Esophagus squamous epithelium (tissue), 4 donors: ENCODE measurements around the gene PLA2G4B.

Experiments
- CTCF ChIP-seq, 6 experiments: fragments of 450-650 bp in 4 of 6; fragments of 200-600 bp in 2 of 6; sonication (generic) in 2 of 6; IDR thresholded peaks; one replicate each; pipeline ENCODE4 v1.5.1; 2016 to 2019; ENCODE audit warnings: antibody characterized with exemption in 6 of 6, mild to moderate bottlenecking in 4 of 6, moderate library complexity in 4 of 6
- POLR2A ChIP-seq, 4 donors: fragments of 450-650 bp; IDR thresholded peaks; one replicate each; pipeline ENCODE4 v1.6.1; 2017; ENCODE audit warnings: antibody characterized with exemption in 4 of 4, mild to moderate bottlenecking in 4 of 4, moderate library complexity in 3 of 4

DNA sequence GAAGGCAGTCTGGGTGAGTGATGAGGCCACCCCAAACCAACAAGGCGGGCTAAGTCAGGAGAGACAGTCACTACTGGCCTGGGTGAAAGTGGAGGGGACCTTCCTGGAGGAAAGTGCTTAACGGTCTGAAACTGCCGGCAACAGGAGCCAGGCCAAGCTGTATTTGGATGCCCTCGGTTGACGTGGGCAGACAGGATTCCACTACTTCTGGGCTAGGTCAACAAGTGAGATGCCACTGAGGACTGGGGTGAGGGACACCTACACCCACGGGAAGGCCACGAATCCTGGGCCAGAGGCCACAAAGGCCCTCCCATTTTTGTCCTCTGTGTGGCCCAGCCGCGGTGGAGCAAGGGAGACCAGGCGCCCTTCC is 42.9 kb downstream of the PLA2G4B start:
- TF ChIP-seq POLR2A (IDR thresholded peaks at IDR 0.05): no peak
- no peak for TF ChIP-seq CTCF (IDR thresholded peaks at IDR 0.05)
